Natural killer cell treated with Interleukin-12 subunit alpha and Interleukin-12 subunit beta and Interleukin-15 and Interleukin-18, amount 100 ng/mL, for 72 hours (primary cell): Measurements from ENCODE around the gene KCNJ1. TPM values are rescaled to one million over a fixed set of nuclear protein-coding genes. Genes with fewer than 3 reads are reported as not detected.

ENCODE experiments used
- ATAC-seq, 2 donors: fragments of 150-1000 bp; cut with Tn5 transposase in 1 of 2; sonication (Bioruptor Pico), chemical (Tn5 transposase) in 1 of 2; 2 replicates each; pipeline ENCODE4 v1.10.0; 2021
- DNase-seq: peaks from one replicate; pipeline ENCODE4 v3.0.0; 2022; ENCODE audit warnings: low spot score
- H3K27ac Mint-ChIP-seq, 2 donors: 1 replicate in 1 of 2; 2 replicates in 1 of 2; pipeline ENCODE4 v1.8.0; 2022; ENCODE audit warnings: mixed read lengths in 2 of 2, mild to moderate bottlenecking in 1 of 2, moderate library complexity in 1 of 2
- H3K27me3 Mint-ChIP-seq, 2 donors: 1 replicate in 1 of 2; 2 replicates in 1 of 2; pipeline ENCODE4 v1.8.0; 2022; ENCODE audit warnings: mixed read lengths in 2 of 2
- H3K36me3 Mint-ChIP-seq: one replicate; pipeline ENCODE4 v1.8.0; 2022; ENCODE audit warnings: mixed read lengths
- H3K4me1 Mint-ChIP-seq, 2 donors: 1 replicate in 1 of 2; 2 replicates in 1 of 2; pipeline ENCODE4 v1.8.0; 2022; ENCODE audit warnings: low read depth in 2 of 2, mixed read lengths in 2 of 2, mild to moderate bottlenecking in 1 of 2
- H3K4me3 Mint-ChIP-seq: one replicate; pipeline ENCODE4 v1.8.0; 2022; ENCODE audit warnings: mixed read lengths
- H3K9me3 Mint-ChIP-seq: 2 replicates; pipeline ENCODE4 v1.8.0; 2022; ENCODE audit warnings: mixed read lengths
- total RNA-seq, 2 donors: library from RNA; stranded (reverse); gene quantifications; one replicate each; pipeline ENCODE4 v1.2.3, GENCODE V29; 2022

The KCNJ1 gene
- total RNA-seq, 2 donors from 2014 or later, result not detected

- H3K9me3 Mint-ChIP-seq, result no peaks in the 10 kb centered on the region
- H3K4me1 Mint-ChIP-seq, result peaks cover 55 to 63% of the 10 kb centered on the region in 2 donors
- H3K4me3 Mint-ChIP-seq, result no peak overlapping the region
- ATAC-seq (no peak), DNase-seq (no peak)
- H3K27me3 Mint-ChIP-seq, result no peaks in the 10 kb centered on the region
- peaks cover 23% of the 10 kb centered on the region for H3K36me3 Mint-ChIP-seq
- peak overlapping the region; percentile 36 to 72 for H3K27ac Mint-ChIP-seq
Measured at GRCh38 chr11:128804481-128804880, 62.6 kb downstream of the KCNJ1 start.

- Mint-ChIP-seq H3K27ac (peak overlapping the region; percentile 36 to 72), H3K27me3 (no peaks in the 10 kb centered on the region), H3K36me3 (peaks cover 17% of the 10 kb centered on the region), H3K9me3 (no peaks in the 10 kb centered on the region), H3K4me1 (peaks cover 56 to 63% of the 10 kb centered on the region in 2 donors), H3K4me3 (peak overlapping the region; percentile 37)
- ATAC-seq (peak in 1 of 2 donors; percentile 41), DNase-seq (no peak)
Measured at GRCh38 chr11:128803449-128804245, 63.4 kb downstream of the KCNJ1 start.

DNA sequence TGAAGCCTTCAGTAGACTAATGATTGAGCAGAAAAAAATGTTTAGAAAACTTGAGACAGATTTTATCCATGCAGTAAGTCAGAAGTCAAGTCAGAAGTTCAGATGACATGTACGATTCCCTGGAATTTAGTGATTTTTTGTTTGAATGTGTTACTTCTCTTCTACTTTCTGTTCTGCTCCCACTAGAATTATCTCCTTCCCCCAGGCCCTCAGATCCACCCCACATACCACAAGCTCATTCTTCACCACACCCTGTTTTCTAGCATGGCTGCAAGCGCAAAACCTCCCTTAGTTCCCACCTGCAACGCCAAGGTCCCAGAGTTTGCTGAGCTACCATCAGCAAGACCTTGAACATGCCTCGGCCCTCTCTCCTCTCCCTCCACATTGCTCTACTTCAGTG, 64.1 kb downstream of the KCNJ1 start:
- Mint-ChIP-seq H3K27ac (peak overlapping the region; percentile 36 to 72), H3K27me3 (no peaks in the 10 kb centered on the region), H3K36me3 (peaks cover 18% of the 10 kb centered on the region), H3K4me3 (peak overlapping the region; percentile 37), H3K9me3 (no peaks in the 10 kb centered on the region), H3K4me1 (peaks cover 59 to 63% of the 10 kb centered on the region in 2 donors)
- ATAC-seq, result peak in 1 of 2 donors; percentile 15
- DNase-seq, result no peak

DNA sequence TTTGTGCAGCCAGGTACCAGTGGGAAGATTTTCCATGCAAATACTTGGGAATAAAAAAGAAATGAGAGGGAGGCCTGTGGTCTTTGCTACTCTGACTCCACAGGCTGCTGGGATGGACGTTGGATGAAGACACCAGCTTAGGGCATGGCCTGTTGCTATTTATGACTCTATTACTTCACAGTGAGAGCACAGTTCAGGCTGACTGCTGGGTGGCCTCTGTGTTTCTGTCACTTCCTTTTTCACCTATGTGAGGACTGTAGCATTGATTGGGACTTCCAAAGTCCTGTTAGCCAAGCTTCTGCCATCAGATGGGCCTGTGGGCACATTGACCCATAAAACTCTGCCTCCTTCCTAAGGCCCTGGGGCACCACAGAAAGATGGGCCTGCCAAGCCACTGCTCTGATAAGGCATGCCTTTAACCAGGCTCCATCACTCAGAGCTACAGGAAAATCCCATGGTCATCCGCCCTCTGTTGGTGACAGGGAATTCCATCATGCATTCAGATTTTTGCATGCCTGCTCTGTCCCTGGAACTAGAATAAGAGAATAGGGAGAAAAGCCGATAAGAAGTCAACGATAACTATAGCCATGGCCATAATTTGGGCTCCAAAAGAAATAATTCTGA, 64.6 kb downstream of the KCNJ1 start:
- no peaks in the 10 kb centered on the region for H3K27me3 Mint-ChIP-seq
- peak overlapping the region; percentile 37 for H3K4me3 Mint-ChIP-seq
- peaks cover 58 to 63% of the 10 kb centered on the region in 2 donors for H3K4me1 Mint-ChIP-seq
- ATAC-seq (peak in 1 of 2 donors; percentile 52), DNase-seq (no peak)
- H3K36me3 Mint-ChIP-seq, result peaks cover 23% of the 10 kb centered on the region
- peak overlapping the region; percentile 36 to 72 for H3K27ac Mint-ChIP-seq
- no peaks in the 10 kb centered on the region for H3K9me3 Mint-ChIP-seq

GRCh38 chr11:128800871-128801417, 66.2 kb downstream of the KCNJ1 start:
- ATAC-seq (peak; percentile 36 to 52), DNase-seq (no peak)
- Mint-ChIP-seq H3K4me3 (peak overlapping the region; percentile 24), H3K27me3 (no peaks in the 10 kb centered on the region), H3K36me3 (peaks cover 22% of the 10 kb centered on the region), H3K9me3 (no peaks in the 10 kb centered on the region), H3K27ac (peak overlapping the region; percentile 36 to 75), H3K4me1 (peaks cover 55 to 57% of the 10 kb centered on the region in 2 donors)

GRCh38 chr11:128796270-128796669, 70.8 kb downstream of the KCNJ1 start:
- Mint-ChIP-seq H3K36me3 (peaks cover 13% of the 10 kb centered on the region), H3K4me3 (no peak overlapping the region), H3K4me1 (peaks cover 25 to 34% of the 10 kb centered on the region in 2 donors), H3K9me3 (no peaks in the 10 kb centered on the region), H3K27me3 (no peaks in the 10 kb centered on the region), H3K27ac (peak overlapping the region; percentile 46 to 88)
- ATAC-seq (no peak), DNase-seq (no peak)

DNA sequence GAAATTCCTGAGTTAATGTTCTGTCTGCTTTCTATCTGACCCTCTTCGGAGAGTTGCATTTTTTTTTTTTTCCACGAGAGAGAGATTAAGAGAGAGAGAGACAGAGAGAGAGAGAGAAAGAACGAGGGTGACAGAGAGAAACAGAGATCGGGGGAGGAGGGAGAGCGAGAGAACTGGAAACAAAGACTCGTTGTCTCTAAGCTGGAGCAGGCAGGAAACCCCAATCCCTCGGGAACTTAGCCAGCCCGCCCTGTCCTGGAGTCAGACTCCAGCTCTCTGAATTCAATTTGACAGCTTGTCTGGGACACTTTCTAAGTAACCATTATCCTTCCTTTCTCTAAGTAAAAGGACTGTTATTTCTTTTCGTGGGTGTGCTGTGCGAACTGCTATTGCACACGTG, 76.9 kb downstream of the KCNJ1 start:
- no peak overlapping the region for H3K4me3 Mint-ChIP-seq
- ATAC-seq, result no peak
- H3K36me3 Mint-ChIP-seq, result peaks cover 5% of the 10 kb centered on the region
- H3K4me1 Mint-ChIP-seq, result peaks cover 16 to 24% of the 10 kb centered on the region in 2 donors
- no peaks in the 10 kb centered on the region for H3K27me3 Mint-ChIP-seq
- H3K9me3 Mint-ChIP-seq, result no peaks in the 10 kb centered on the region
- H3K27ac Mint-ChIP-seq, result no peak overlapping the region
- no peak for DNase-seq

- Mint-ChIP-seq H3K27ac (peak overlapping the region in 1 of 2 donors; percentile 38), H3K4me3 (no peak overlapping the region), H3K9me3 (no peaks in the 10 kb centered on the region), H3K27me3 (no peaks in the 10 kb centered on the region), H3K4me1 (peaks cover 19 to 25% of the 10 kb centered on the region in 2 donors), H3K36me3 (peaks cover 5% of the 10 kb centered on the region)
- DNase-seq, result no peak
- ATAC-seq, result no peak
Measured at GRCh38 chr11:128789497-128790150, 77.5 kb downstream of the KCNJ1 start.

Other genes with a start within 250 kb of the KCNJ1 start
- gene FLI1, start 173.2 kb downstream of the KCNJ1 start, total RNA-seq, result 10 to 100 TPM; 63.3 to 74.0 TPM
- not detected for gene KCNJ5, start 24.1 kb upstream of the KCNJ1 start, total RNA-seq
- gene TP53AIP1, start 75.6 kb upstream of the KCNJ1 start, total RNA-seq, result not detected